Astrocyte of the cerebellum (primary cell): Measurements from ENCODE around the gene MEGF6.

Source experiments
- DNase-seq: peaks from one replicate; pipeline ENCODE4 v3.0.0-alpha.2; 2011; ENCODE audit warnings: low read depth
- H3K4me3 ChIP-seq: 2 replicates; pipeline ENCODE4 v1.5.1; 2011; ENCODE audit warnings: mild to moderate bottlenecking, low read depth, low read length, moderate library complexity
- in situ Hi-C: cut with HindIII; loops from 2 replicates; pipeline ENCODE4 v1.10.0; 2017; ENCODE audit warnings: low sequenced_read_pairs
- TF ChIP-seq, protein P1 (sequence below): IDR thresholded peaks from 2 replicates; pipeline ENCODE4 v1.5.1; 2012; ENCODE audit warnings: low read length, low read depth, moderate library complexity, mild to moderate bottlenecking; ENCODE audit errors: missing control alignments

MEGF6 gene

DNA sequence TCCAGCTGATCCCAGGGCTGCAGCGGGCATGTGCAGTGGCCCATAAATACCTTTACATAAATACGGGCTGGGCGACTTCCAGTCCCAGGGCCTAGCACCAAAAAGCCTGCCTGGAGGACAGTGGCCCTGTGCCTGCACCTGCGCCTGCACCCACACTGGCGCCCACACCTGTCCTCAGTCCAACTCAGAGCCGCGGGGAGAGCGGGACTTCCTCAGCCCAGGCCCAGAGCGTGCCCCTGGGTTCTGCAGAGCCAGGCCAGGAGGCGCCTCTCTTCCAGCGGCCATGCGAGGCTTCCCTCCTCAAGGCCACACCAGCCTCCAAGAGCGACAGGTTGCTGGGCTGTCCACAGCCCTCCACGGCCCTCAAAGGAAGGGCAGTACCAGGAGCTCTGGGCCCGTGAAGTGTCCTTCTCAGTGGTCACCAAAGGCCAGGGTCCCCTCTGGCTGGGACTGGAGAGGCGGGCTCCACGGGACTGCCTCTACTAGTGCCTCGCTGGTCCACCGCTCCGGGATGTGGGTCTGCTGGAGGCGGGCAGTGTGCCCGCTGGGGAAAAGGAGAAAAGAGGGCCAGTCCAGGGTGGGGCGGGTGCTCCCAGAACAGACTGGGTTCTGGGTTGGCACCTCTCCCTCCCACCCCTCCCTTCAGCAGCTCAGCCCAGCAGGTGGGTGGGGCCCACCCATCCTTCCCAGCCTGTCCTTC, 121.1 kb downstream of the MEGF6 start:
- no peak overlapping the region for H3K4me3 ChIP-seq
- TF ChIP-seq, protein P1, sequence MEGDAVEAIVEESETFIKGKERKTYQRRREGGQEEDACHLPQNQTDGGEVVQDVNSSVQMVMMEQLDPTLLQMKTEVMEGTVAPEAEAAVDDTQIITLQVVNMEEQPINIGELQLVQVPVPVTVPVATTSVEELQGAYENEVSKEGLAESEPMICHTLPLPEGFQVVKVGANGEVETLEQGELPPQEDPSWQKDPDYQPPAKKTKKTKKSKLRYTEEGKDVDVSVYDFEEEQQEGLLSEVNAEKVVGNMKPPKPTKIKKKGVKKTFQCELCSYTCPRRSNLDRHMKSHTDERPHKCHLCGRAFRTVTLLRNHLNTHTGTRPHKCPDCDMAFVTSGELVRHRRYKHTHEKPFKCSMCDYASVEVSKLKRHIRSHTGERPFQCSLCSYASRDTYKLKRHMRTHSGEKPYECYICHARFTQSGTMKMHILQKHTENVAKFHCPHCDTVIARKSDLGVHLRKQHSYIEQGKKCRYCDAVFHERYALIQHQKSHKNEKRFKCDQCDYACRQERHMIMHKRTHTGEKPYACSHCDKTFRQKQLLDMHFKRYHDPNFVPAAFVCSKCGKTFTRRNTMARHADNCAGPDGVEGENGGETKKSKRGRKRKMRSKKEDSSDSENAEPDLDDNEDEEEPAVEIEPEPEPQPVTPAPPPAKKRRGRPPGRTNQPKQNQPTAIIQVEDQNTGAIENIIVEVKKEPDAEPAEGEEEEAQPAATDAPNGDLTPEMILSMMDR, result no peak
- in situ Hi-C loops, result no loop called here
- DNase-seq, result no peak

DNA sequence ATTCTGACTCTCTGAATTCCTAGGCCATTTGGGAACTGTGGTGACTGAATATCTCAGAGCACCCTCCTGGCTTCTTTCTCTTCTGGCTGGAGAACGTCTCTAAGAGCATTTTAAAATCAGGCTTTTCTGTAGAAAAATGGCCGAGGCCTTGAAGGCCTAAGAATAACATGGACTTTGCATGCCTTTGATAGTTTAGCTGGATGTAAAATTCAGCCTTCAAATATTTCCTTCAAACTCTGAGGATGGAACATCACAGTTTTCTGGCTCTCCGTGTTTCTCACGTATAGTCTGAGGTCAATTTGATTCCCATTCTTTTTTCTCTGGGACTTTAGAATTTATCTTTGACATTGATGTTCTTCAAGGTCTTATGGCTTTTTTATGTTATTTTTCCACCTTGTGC, 122.9 kb downstream of the MEGF6 start:
- in situ Hi-C loops, result no loop called here
- TF ChIP-seq, protein P1, result no peak
- no peak for DNase-seq
- H3K4me3 ChIP-seq, result no peak overlapping the region

DNA sequence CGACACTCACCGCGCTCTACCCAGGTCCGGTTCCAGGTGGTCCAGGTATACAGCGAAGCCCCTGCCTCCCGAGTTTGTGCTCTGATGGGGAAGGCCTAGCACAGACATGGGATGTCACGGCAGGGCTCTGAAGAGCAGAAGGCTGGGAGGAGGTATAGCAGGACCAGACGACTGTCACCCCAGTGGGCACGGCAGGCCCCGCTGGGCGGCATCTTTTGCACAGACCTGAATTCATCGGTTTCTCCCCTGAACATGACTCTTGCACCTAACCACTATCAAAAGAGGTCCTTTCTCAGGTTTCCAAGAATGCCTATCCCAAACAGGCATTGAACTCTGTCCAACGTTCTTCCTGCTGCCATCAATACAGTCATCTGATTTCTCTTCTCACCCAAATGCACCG, 126.3 kb downstream of the MEGF6 start:
- DNase-seq, result no peak
- H3K4me3 ChIP-seq, result no peak overlapping the region
- in situ Hi-C loops, result no loop called here
- TF ChIP-seq, protein P1, result no peak

DNA sequence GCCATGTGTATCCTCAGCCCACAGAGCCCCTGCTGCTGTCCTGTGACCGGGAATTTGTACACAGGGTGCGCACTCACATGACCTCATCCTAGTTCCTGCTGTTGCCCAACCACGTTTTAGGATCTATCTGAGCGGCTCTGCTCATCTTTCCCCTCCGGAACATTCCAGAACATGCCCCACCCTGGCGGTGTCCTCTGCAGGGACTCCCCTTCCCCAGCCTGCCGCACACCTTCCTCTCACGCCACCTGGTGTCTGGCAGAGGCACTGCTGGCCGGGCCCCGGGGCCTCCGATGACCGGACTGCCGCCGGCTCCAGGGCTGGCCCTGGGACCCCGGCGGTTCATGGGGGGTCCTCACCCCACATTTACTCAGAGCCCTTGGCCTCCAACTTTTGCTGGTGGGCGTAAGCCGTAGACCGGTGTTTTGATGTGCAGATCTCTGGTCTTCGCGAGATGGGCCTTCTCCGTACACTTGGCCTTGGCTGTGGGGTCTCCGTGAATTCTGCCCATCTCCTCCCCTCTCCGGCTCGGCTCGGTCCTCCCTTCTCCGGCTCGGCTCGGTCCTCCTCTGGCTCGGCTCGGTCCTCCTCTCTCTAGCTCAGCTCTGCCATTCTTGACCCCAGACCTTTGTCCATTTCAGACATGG, 127.4 kb downstream of the MEGF6 start:
- in situ Hi-C loops, result no loop called here
- H3K4me3 ChIP-seq, result no peak overlapping the region
- TF ChIP-seq, protein P1, result peak; percentile 95
- no peak for DNase-seq

DNA sequence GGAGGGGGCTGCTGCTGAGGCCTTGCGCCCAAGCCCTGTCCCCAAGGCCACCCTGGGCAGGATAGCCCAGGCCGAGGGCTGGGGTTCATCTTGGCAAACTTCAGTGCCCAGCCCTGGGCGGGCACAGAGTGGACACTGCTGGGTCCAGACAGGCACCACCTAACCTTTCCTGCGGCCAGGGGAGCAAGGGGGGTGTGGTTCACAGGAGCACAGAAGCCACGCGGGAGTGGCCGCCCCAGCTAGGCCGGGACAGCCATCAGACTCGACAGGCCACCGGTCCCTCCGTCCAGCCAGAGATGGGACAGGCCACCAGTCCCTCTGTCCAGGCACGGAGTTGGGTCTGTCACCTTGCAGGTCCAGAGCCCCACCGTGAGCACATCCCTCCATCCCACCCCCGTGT, 127.9 kb downstream of the MEGF6 start:
- in situ Hi-C loops, result no loop called here
- no peak for DNase-seq
- H3K4me3 ChIP-seq, result no peak overlapping the region
- TF ChIP-seq, protein P1, result no peak

DNA sequence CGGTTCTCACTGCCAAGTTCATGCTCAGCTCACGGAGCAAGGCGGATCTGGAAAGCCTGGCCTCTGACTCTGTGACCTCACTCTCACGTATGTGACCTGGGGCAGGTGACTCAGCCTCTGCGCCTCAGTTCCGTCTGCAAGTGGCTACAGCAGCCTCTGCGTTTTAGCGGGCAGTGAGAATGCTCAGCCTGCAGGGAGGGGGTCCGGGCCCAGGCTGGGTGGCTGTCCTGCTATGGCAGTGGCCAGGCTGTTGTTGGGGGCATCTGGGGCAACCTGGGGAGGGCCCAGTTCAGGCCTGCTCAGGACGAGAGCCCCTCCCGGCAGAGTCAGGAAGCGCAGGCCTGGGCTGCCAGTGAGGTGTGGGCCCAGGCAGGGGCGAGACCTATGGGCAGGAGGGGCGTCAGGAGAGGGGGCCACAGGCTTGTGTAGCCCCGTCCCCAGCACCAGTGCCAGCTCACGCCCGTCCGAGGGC, 128.9 kb downstream of the MEGF6 start:
- no peak for DNase-seq
- TF ChIP-seq, protein P1, result peak; percentile 13
- in situ Hi-C loops, result no loop called here
- H3K4me3 ChIP-seq, result no peak overlapping the region
